Ectodermal cell (in vitro differentiated cells): ENCODE results near the gene ANGPTL2.
A peak's percentile ranks its signal among the peaks of the same experiment; 100 is the strongest.

Experiments used
- H3K27ac ChIP-seq: 2 replicates; pipeline ENCODE4 v1.7.0; 2013; ENCODE audit warnings: mild to moderate bottlenecking, low read depth, low read length; ENCODE audit not compliant: insufficient read depth, poor library complexity, severe bottlenecking
- H3K27me3 ChIP-seq: 2 replicates; pipeline ENCODE4 v1.7.0; 2013; ENCODE audit warnings: mild to moderate bottlenecking, low read length; ENCODE audit not compliant: insufficient read depth, control insufficient read depth, poor library complexity, severe bottlenecking
- H3K36me3 ChIP-seq: one replicate; pipeline ENCODE4 v1.7.0; 2013; ENCODE audit warnings: low read length; ENCODE audit not compliant: control insufficient read depth, insufficient read depth
- H3K4me1 ChIP-seq: one replicate; pipeline ENCODE4 v1.7.0; 2013; ENCODE audit warnings: low read length; ENCODE audit not compliant: control insufficient read depth, insufficient read depth
- H3K4me3 ChIP-seq: 2 replicates; pipeline ENCODE4 v1.7.0; 2013; ENCODE audit warnings: low read depth, low read length, control low read depth; ENCODE audit not compliant: insufficient read depth
- H3K9me3 ChIP-seq: 2 replicates; pipeline ENCODE4 v1.7.0; 2013; ENCODE audit warnings: mild to moderate bottlenecking, low read length, moderate library complexity; ENCODE audit not compliant: control insufficient read depth
- WGBS, 2 experiments: methylation state at CpG; one replicate each; pipeline ENCODE4 v1.1.7; 2013; ENCODE audit warnings: missing lambda C conversion rate in 2 of 2; 5-methylcytosine and 5-hydroxymethylcytosine counted together

The ANGPTL2 gene

DNA sequence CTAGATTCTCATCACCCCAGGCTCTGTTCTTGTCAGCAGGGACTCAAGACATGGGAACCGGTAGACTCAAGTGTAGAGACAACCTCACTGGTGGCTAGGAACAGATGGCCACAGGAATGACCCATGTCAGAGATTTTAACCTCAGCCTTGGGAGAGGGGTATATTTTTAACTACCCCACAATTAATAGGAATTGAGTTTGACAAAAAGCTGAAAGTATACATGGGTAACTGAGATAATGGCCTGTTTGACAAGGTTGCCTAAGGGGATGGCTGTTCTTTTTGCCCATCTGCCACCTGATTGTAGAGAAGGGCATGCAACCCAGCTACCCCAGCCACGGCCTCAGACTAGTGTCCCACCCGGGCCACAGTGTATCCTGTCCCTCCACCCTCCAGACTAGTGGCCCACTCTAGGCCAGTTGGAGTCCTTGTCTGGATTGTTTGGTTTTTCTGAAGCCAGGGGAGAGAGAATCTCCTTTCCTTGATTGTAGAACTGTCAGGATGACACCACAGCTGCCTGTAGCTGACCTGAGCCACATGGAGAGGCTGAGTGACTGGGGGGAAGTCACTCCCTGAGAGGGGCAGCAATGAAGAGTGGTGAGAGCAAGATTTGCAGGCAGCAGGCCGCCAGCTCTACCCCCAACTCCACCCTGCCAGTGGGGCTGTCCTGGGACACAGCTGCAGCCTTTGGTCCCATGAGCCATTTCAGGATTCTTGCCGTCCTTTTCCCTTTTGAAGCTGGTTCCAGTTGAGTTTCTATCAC, 14.6 kb upstream of the ANGPTL2 start:
- WGBS, 2 experiments: 87 to 95% methylated on average over 5 of the region's 5 CpGs
- H3K27me3 ChIP-seq: no peaks in the 10 kb centered on the region

DNA sequence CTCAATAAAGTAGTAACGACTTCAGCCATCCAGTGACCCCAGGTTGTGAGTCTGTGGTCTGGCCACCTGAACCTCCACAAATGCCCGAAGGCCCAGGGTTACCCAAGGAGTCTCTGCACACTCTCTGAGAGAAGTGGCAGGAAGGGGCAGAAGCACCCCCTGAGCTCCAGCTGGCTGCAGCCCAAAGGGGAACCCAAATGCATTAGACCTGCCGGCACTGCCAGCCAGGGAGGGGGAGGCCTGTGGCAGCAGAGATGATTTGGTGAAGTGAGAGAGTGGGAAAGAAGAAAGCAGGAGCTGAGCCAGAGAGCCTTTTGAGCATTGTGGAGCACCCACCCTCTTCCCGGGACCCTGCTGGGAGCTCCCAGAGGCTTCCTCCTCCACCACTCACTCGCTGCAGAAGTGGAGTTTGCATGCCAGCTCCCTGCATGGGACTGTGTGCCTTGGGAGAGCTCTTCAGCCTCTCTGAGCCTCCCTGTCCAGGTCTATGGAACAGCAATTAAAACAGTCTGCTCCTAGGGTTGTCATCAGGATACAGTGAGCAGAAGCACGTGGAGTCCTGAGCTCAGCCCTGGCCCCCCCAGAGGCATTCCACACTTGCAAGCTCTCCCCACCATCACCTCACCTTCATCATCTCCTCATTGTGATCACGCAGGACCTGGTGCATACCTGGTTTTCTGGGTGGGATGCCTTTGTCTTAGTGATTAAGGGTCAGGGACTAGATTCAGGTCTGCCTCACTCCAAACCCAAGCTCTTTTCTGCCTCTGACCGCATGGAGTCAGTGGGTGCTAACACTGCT, 13.8 kb upstream of the ANGPTL2 start:
- Histone ChIP-seq H3K4me3 (no peak overlapping the region), H3K27ac (no peak overlapping the region), H3K36me3 (no peaks in the 10 kb centered on the region), H3K9me3 (no peaks in the 10 kb centered on the region), H3K4me1 (peaks cover 10% of the 10 kb centered on the region), H3K27me3 (no peaks in the 10 kb centered on the region)
- WGBS, 2 experiments: 90% methylated on average over 8 of the region's 8 CpGs

More for the DNA sequence above, 14.6 kb upstream of the ANGPTL2 start:
- no peaks in the 10 kb centered on the region for H3K9me3 ChIP-seq
- peaks cover 10% of the 10 kb centered on the region for H3K4me1 ChIP-seq
- no peak overlapping the region for H3K4me3 ChIP-seq
- no peaks in the 10 kb centered on the region for H3K36me3 ChIP-seq
- H3K27ac ChIP-seq: no peak overlapping the region

DNA sequence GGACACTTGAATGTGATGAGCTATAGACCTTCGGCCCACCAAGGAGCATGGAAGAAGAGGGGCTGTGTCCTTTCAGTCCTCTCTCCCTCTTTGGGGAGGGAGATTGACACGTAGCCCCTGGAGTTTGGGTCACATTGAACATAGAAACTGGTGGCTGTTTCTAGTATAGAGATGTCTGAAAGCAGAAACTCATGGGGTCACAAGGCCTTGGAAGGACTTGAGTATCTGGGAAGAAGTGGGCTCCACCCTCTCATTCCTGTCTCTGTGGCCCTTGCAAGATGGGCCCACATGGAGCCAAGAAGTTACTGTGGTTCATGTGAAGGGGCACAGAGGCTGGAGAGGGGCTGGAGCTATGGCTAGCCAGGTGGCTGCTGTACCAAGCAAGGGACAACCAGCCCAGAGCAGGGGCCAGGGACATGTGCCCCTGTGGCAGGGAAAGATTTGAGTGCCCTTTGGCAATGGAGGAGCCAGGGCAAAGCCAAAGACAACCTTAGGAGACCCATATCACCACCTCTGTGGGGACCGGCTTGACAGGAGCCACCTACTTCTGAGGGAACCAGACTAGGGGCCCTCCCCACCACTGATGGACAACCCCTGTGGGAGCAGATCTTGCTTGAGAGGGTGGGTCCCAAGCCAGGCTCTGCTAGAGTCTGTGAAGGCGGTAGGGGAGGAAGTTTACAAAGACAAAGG, 12.8 kb upstream of the ANGPTL2 start:
- no peaks in the 10 kb centered on the region for H3K27me3 ChIP-seq
- no peaks in the 10 kb centered on the region for H3K36me3 ChIP-seq
- H3K4me3 ChIP-seq: no peak overlapping the region
- H3K4me1 ChIP-seq: peaks cover 17% of the 10 kb centered on the region
- no peak overlapping the region for H3K27ac ChIP-seq
- 89 to 97% methylated on average over 3 of the region's 4 CpGs for WGBS, 2 experiments
- no peaks in the 10 kb centered on the region for H3K9me3 ChIP-seq

DNA sequence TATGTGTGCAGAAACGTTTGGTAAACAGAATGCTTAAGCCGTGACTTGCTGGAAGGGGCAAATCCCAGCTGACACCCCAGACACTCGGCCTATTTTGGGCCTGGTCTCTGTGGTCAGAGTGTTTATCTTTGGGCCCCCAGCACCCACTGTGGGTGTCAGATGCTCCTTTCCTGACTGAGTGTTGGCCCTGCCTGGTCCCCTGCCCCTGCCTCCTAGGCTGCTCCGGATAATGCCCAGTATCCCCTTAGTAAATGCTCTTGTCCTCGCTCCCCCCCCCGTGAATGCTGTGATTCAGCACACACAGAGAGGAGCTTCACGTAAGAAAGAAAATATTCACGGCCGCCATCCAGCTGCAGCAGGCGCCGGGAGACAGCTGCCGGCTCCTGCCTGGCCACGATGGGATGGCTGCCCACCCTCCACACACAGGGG, 11.3 kb upstream of the ANGPTL2 start:
- WGBS, 2 experiments: 26 to 31% methylated on average over 13 of the region's 13 CpGs
- Histone ChIP-seq H3K36me3 (no peaks in the 10 kb centered on the region), H3K4me1 (peaks cover 17% of the 10 kb centered on the region), H3K27me3 (no peaks in the 10 kb centered on the region), H3K27ac (no peak overlapping the region), H3K9me3 (no peaks in the 10 kb centered on the region), H3K4me3 (no peak overlapping the region)

DNA sequence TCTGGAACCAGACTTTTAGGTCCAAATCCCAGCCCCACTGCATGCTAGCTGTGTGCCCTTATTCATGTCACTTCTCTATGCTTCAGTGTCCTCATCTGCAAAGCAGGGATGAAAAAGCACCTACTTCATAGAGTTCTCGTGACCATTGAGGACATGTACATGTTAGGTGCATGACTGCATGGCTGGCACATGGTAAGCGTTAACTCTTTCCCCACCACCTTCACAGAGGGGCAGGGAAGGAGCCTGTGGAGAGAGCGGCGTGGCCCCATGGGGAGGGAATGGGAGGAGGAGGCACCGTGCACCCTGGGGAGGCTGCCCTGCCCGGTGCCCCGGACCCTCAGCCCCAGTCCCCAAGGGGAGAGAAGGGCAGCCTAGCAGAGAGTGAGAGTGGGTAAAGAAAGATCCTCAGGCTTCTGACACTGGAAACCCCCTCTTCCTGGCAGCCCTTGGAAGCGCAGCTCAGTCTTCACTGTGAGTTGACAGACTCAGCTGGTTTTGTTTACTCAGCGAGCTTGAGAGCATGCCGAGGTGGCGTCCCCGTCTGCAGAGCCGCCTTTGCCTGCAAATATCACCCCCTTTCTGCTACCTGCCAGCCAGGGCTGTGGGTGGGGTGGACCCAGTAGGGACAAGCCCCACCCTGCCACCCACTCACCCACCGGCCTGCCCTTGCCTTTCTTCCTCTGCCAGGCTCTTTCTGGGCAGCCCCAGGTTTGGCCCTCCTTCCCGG, 10.6 kb upstream of the ANGPTL2 start:
- no peaks in the 10 kb centered on the region for H3K9me3 ChIP-seq
- 32 to 35% methylated on average over 15 of the region's 15 CpGs for WGBS, 2 experiments
- no peaks in the 10 kb centered on the region for H3K36me3 ChIP-seq
- H3K27me3 ChIP-seq: no peaks in the 10 kb centered on the region
- no peak overlapping the region for H3K27ac ChIP-seq
- peaks cover 17% of the 10 kb centered on the region for H3K4me1 ChIP-seq
- H3K4me3 ChIP-seq: no peak overlapping the region

DNA sequence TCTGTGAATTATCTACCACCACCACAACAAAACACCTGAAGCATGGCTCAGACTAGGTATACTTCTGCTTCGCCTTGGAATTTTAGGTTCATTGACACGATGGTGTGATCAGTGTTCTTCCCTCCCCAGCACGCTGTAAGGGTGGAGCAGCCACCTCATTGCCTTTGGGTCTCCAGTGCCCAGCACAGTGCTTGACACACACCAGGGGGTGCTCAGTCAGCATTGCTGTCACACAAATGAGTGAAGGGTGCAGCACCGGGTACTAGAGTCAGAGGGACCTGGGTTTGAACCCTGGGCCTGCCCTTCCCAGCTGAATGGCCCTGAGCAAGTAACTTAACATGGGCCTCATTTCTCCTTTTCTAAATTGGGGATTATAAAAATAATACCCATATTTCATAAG, 9.9 kb upstream of the ANGPTL2 start:
- H3K36me3 ChIP-seq: no peaks in the 10 kb centered on the region
- H3K27me3 ChIP-seq: no peaks in the 10 kb centered on the region
- H3K4me3 ChIP-seq: no peak overlapping the region
- H3K4me1 ChIP-seq: peaks cover 17% of the 10 kb centered on the region
- H3K27ac ChIP-seq: no peak overlapping the region
- no peaks in the 10 kb centered on the region for H3K9me3 ChIP-seq
- 89 to 91% methylated on average over 4 of the region's 4 CpGs for WGBS, 2 experiments

DNA sequence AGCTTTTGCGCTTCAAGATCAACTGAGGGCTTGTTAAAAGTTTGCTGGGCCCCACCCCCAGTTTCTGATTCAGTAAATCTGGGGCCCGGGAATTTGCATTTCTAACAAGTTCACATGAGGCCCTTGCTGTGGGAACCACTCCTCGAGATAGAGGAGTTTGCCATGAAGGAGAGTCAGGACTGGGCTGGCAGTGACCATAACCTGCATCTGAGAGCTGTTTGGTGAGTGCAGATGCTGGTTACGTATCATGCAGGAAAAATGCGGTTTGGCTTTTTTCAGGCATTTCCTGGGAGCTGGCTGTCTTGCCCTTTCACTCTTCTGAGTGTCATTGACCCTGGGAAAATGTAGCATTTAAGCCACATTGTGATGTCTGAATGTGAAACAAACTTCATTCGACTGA, 9.4 kb upstream of the ANGPTL2 start:
- no peak overlapping the region for H3K27ac ChIP-seq
- no peaks in the 10 kb centered on the region for H3K27me3 ChIP-seq
- WGBS, 2 experiments: 76% methylated on average over 6 of the region's 6 CpGs
- no peaks in the 10 kb centered on the region for H3K36me3 ChIP-seq
- H3K9me3 ChIP-seq: no peaks in the 10 kb centered on the region
- peaks cover 17% of the 10 kb centered on the region for H3K4me1 ChIP-seq
- H3K4me3 ChIP-seq: no peak overlapping the region

DNA sequence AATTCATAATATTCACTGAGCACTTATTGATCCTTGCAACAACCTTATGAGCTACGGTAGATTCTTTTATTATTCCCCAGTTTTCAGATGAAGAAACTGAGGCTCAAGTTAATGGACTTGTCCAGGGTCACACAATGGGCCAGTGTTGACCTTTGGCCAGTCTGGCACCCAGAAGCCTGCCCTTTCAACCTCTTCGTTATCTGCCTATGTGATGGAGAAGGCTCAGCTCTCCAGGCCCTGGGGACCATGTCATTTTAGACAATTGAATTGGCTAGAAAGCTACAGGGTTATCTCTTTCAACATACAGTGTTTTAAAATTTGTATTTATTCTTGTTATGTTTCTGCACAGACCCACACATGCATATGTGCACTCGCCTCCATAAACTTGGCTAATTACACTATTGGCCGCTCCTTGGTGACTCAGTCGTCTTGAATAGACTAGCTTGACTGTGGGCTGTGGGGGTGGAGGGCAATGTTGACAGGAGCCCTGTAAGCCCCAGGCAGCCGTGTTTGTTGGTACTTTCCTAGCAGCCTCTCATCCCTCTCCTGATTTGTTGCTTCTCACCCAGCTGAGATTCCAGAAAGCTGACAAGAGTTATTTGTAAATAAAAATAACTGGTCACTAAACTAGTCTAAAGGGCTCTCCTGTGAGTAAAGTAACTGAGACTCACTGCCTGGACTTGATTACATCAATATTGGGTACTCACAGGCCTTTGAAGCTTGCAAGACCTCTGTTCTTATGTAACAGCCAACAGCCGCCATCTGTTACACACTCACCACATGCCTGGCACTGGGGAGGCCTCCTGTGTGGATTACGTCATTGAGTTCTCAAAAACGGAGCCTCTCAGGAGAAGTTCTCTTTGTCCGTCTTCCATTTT, 8.5 kb upstream of the ANGPTL2 start:
- Histone ChIP-seq H3K4me3 (no peak overlapping the region), H3K27ac (peak overlapping the region; percentile 31)

DNA sequence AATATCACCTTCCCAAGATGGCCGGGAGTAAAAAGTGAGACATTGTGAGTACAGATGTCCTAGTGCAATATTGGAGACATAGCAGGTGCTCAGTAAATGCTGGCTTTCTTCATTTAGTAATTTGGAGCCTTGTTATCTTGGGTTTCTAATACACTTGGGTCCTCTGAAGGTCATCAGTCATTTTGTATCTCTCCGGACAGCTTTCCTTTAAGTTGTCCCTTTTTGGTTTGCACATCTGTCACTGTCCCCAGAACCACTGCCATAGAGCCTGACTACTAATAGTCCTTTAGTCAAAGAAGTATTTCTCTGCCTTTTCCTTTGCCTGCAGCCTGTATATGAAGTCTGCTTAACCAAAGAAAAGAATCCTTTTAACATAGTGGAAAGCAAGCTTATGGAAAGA, 7.8 kb upstream of the ANGPTL2 start:
- Histone ChIP-seq H3K4me1 (peaks cover 17% of the 10 kb centered on the region), H3K9me3 (no peaks in the 10 kb centered on the region), H3K36me3 (no peaks in the 10 kb centered on the region), H3K4me3 (no peak overlapping the region), H3K27me3 (no peaks in the 10 kb centered on the region), H3K27ac (no peak overlapping the region)
- WGBS, 2 experiments: 94 to 95% methylated on average over 2 of the region's 2 CpGs

More for the DNA sequence above, 8.5 kb upstream of the ANGPTL2 start:
- Histone ChIP-seq H3K4me1 (peaks cover 17% of the 10 kb centered on the region), H3K36me3 (no peaks in the 10 kb centered on the region), H3K27me3 (no peaks in the 10 kb centered on the region), H3K9me3 (no peaks in the 10 kb centered on the region)
- WGBS, 2 experiments: 78 to 82% methylated on average over 10 of the region's 10 CpGs
